ENCODE data around the gene PSMB5. TPM values are rescaled to one million over a fixed set of nuclear protein-coding genes. Genes with fewer than 3 reads are reported as not detected.
A peak's percentile ranks its signal among the peaks of the same experiment; 100 is the strongest.

The PSMB5 gene
- total and polyA plus RNA-seq, 2 of the 13 experiments (the other 11 are each of a cell fraction or from before 2014, with no cell fraction given), result 705 to 871 TPM

- TF ChIP-seq FUBP1 (CRISPR knock-in tag; IDR thresholded peaks at IDR 0.05; ENCODE audit: borderline replicate concordance), result no peak
- TF ChIP-seq, protein P1, sequence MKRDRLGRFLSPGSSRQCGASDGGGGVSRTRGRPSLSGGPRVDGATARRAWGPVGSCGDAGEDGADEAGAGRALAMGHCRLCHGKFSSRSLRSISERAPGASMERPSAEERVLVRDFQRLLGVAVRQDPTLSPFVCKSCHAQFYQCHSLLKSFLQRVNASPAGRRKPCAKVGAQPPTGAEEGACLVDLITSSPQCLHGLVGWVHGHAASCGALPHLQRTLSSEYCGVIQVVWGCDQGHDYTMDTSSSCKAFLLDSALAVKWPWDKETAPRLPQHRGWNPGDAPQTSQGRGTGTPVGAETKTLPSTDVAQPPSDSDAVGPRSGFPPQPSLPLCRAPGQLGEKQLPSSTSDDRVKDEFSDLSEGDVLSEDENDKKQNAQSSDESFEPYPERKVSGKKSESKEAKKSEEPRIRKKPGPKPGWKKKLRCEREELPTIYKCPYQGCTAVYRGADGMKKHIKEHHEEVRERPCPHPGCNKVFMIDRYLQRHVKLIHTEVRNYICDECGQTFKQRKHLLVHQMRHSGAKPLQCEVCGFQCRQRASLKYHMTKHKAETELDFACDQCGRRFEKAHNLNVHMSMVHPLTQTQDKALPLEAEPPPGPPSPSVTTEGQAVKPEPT (CRISPR knock-in tag; IDR thresholded peaks at IDR 0.05; ENCODE audit: low read depth), result peak; percentile 20; the same call in 1 of the 2 replicates
- TF ChIP-seq JUND (CRISPR knock-in tag; IDR thresholded peaks at IDR 0.05), result no peak
- TF ChIP-seq, protein P2, sequence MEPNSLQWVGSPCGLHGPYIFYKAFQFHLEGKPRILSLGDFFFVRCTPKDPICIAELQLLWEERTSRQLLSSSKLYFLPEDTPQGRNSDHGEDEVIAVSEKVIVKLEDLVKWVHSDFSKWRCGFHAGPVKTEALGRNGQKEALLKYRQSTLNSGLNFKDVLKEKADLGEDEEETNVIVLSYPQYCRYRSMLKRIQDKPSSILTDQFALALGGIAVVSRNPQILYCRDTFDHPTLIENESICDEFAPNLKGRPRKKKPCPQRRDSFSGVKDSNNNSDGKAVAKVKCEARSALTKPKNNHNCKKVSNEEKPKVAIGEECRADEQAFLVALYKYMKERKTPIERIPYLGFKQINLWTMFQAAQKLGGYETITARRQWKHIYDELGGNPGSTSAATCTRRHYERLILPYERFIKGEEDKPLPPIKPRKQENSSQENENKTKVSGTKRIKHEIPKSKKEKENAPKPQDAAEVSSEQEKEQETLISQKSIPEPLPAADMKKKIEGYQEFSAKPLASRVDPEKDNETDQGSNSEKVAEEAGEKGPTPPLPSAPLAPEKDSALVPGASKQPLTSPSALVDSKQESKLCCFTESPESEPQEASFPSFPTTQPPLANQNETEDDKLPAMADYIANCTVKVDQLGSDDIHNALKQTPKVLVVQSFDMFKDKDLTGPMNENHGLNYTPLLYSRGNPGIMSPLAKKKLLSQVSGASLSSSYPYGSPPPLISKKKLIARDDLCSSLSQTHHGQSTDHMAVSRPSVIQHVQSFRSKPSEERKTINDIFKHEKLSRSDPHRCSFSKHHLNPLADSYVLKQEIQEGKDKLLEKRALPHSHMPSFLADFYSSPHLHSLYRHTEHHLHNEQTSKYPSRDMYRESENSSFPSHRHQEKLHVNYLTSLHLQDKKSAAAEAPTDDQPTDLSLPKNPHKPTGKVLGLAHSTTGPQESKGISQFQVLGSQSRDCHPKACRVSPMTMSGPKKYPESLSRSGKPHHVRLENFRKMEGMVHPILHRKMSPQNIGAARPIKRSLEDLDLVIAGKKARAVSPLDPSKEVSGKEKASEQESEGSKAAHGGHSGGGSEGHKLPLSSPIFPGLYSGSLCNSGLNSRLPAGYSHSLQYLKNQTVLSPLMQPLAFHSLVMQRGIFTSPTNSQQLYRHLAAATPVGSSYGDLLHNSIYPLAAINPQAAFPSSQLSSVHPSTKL (CRISPR knock-in tag; IDR thresholded peaks at IDR 0.05), result no peak
- TF ChIP-seq MED1 (CRISPR knock-in tag; IDR thresholded peaks at IDR 0.05), result peak; percentile 14; the same call in 1 of the 2 replicates
- TF ChIP-seq RFX3 (CRISPR knock-in tag; IDR thresholded peaks at IDR 0.05), result no peak
- TF ChIP-seq NFIB (CRISPR knock-in tag; IDR thresholded peaks at IDR 0.05; ENCODE audit: borderline replicate concordance), result no peak
- no peak for TF ChIP-seq ERF (CRISPR knock-in tag; IDR thresholded peaks at IDR 0.05)
- peak; percentile 83 for TF ChIP-seq ZMYM3 (CRISPR knock-in tag; IDR thresholded peaks at IDR 0.05)
- TF ChIP-seq GLMP (CRISPR knock-in tag; IDR thresholded peaks at IDR 0.05; ENCODE audit: borderline replicate concordance), result no peak
- TF ChIP-seq, protein P3, sequence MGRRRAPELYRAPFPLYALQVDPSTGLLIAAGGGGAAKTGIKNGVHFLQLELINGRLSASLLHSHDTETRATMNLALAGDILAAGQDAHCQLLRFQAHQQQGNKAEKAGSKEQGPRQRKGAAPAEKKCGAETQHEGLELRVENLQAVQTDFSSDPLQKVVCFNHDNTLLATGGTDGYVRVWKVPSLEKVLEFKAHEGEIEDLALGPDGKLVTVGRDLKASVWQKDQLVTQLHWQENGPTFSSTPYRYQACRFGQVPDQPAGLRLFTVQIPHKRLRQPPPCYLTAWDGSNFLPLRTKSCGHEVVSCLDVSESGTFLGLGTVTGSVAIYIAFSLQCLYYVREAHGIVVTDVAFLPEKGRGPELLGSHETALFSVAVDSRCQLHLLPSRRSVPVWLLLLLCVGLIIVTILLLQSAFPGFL (CRISPR knock-in tag; IDR thresholded peaks at IDR 0.05), result no peak
- TF ChIP-seq NFATC3 (CRISPR knock-in tag; IDR thresholded peaks at IDR 0.05), result no peak
- TF ChIP-seq, protein P4, sequence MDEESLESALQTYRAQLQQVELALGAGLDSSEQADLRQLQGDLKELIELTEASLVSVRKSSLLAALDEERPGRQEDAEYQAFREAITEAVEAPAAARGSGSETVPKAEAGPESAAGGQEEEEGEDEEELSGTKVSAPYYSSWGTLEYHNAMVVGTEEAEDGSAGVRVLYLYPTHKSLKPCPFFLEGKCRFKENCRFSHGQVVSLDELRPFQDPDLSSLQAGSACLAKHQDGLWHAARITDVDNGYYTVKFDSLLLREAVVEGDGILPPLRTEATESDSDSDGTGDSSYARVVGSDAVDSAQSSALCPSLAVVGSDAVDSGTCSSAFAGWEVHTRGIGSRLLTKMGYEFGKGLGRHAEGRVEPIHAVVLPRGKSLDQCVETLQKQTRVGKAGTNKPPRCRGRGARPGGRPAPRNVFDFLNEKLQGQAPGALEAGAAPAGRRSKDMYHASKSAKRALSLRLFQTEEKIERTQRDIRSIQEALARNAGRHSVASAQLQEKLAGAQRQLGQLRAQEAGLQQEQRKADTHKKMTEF (CRISPR knock-in tag; IDR thresholded peaks at IDR 0.05), result peak; percentile 28; the same call in 1 of the 2 replicates
- TF ChIP-seq GMEB2 (CRISPR knock-in tag; IDR thresholded peaks at IDR 0.05; ENCODE audit: low read depth), result no peak
Observed at GRCh38 chr14:23013054-23013748, 21.5 kb downstream of the PSMB5 start (continued).
